Measurements from ENCODE around the gene RSPH6A.

- TF ChIP-seq CTCF (IDR thresholded peaks at IDR 0.05) (no peak), POLR2A (IDR thresholded peaks at IDR 0.05) (no peak), POLR2AphosphoS5 (IDR thresholded peaks at IDR 0.05; ENCODE audit: insufficient read depth in 1 of 2, low read depth in 1 of 2) (no peak)
Observed at GRCh38 chr19:45762870-45763631, 52.1 kb downstream of the RSPH6A start.
